ENCODE measurements around the gene HHIPL1. TPM values are rescaled to one million over a fixed set of nuclear protein-coding genes. Genes with fewer than 3 reads are reported as not detected.
"Not testable (repeated sequence)": the region's sequence is repeated elsewhere in the genome, so short reads cannot be mapped to it uniquely, and the experiment has no call there.

The HHIPL1 gene
- total RNA-seq, 4 donors from 2014 or later, result 2.7 to 9.6 (median 3.7) TPM

GRCh38 chr14:99657645-99658155, 12.8 kb downstream of the HHIPL1 start:
- H3K4me1 ChIP-seq, result peaks cover 0 to 25% (median 5%) of the 10 kb centered on the region in 3 donors
- no peak for TF ChIP-seq CTCF (IDR thresholded peaks at IDR 0.05)
- no peak for TF ChIP-seq EP300 (IDR thresholded peaks at IDR 0.05)
- TF ChIP-seq POLR2A (IDR thresholded peaks at IDR 0.05), result no peak
- no peaks in the 10 kb centered on the region for H3K9me3 ChIP-seq
- peaks cover 39% of the 10 kb centered on the region for H3K27me3 ChIP-seq
- ATAC-seq, result no peak
- H3K36me3 ChIP-seq, result peaks cover 0 to 26% of the 10 kb centered on the region in 2 donors
- H3K27ac ChIP-seq, result no peak overlapping the region
- WGBS, 2 donors (ENCODE audit: low coverage in 1 of 2), result 36 to 47% methylated on average over 1 of the region's 1 CpG
- no peak overlapping the region for H3K4me3 ChIP-seq

GRCh38 chr14:99658218-99658845, 13.4 kb downstream of the HHIPL1 start:
- TF ChIP-seq POLR2A (IDR thresholded peaks at IDR 0.05) (no peak), CTCF (IDR thresholded peaks at IDR 0.05) (no peak), POLR2AphosphoS5 (IDR thresholded peaks at IDR 0.05) (no peak), EP300 (IDR thresholded peaks at IDR 0.05) (no peak)
- no peak overlapping the region for H3K4me3 ChIP-seq
- no peak for ATAC-seq
- WGBS, 2 donors (ENCODE audit: low coverage in 1 of 2), result 74% methylated on average over 10 to 15 of the region's 15 CpGs
- H3K4me1 ChIP-seq, result peaks cover 0 to 25% (median 5%) of the 10 kb centered on the region in 3 donors
- no peak overlapping the region for H3K27ac ChIP-seq
- H3K36me3 ChIP-seq, result peaks cover 0 to 30% of the 10 kb centered on the region in 2 donors
- no peaks in the 10 kb centered on the region for H3K9me3 ChIP-seq
- peaks cover 39% of the 10 kb centered on the region for H3K27me3 ChIP-seq

- peak overlapping the region in 1 of 2 donors; percentile 32 for H3K4me3 ChIP-seq
- peaks cover 0 to 40% of the 10 kb centered on the region in 2 donors for H3K36me3 ChIP-seq
- H3K9me3 ChIP-seq, result no peaks in the 10 kb centered on the region
- no peak overlapping the region for H3K27ac ChIP-seq
- peaks cover 0 to 19% (median 5%) of the 10 kb centered on the region in 3 donors for H3K4me1 ChIP-seq
- TF ChIP-seq POLR2AphosphoS5 (IDR thresholded peaks at IDR 0.05) (no peak), POLR2A (IDR thresholded peaks at IDR 0.05) (no peak), CTCF (IDR thresholded peaks at IDR 0.05) (no peak), EP300 (IDR thresholded peaks at IDR 0.05) (no peak)
- H3K27me3 ChIP-seq, result peaks cover 39% of the 10 kb centered on the region
- no peak for ATAC-seq
- whole genome bisulfite sequencing, 2 donors (ENCODE audit: low coverage in 1 of 2), result no CpG with 5 or more reads among the region's 58 CpGs
These were observed 14.4 kb downstream of the HHIPL1 start for GRCh38 chr14:99659333-99659741.

GRCh38 chr14:99660006-99660566, 15.2 kb downstream of the HHIPL1 start:
- Histone ChIP-seq H3K27me3 (peaks cover 39% of the 10 kb centered on the region), H3K4me3 (peak overlapping the region in 1 of 2 donors; percentile 32), H3K4me1 (peaks cover 0 to 15% (median 5%) of the 10 kb centered on the region in 3 donors), H3K36me3 (peaks cover 0 to 48% of the 10 kb centered on the region in 2 donors), H3K9me3 (no peaks in the 10 kb centered on the region), H3K27ac (no peak overlapping the region)
- TF ChIP-seq EP300 (IDR thresholded peaks at IDR 0.05), result no peak
- WGBS, 2 donors (ENCODE audit: low coverage in 1 of 2), result 80 to 96% methylated on average over 1 to 4 of the region's 37 CpGs
- no peak for ATAC-seq

GRCh38 chr14:99660794-99661193, 15.9 kb downstream of the HHIPL1 start:
- TF ChIP-seq EP300 (IDR thresholded peaks at IDR 0.05) (no peak), POLR2A (IDR thresholded peaks at IDR 0.05) (no peak), POLR2AphosphoS5 (IDR thresholded peaks at IDR 0.05) (no peak), CTCF (IDR thresholded peaks at IDR 0.05) (no peak)

GRCh38 chr14:99661206-99661605, 16.3 kb downstream of the HHIPL1 start:
- Histone ChIP-seq H3K4me1 (peaks cover 0 to 15% (median 5%) of the 10 kb centered on the region in 3 donors), H3K36me3 (peaks cover 0 to 50% of the 10 kb centered on the region in 2 donors), H3K27me3 (peaks cover 39% of the 10 kb centered on the region)
- H3K9me3 ChIP-seq, H3K27ac ChIP-seq, H3K4me3 ChIP-seq, ATAC-seq: not testable (repeated sequence)

More at GRCh38 chr14:99660794-99661193, 15.9 kb downstream of the HHIPL1 start:
- Histone ChIP-seq H3K27ac (no peak overlapping the region), H3K4me1 (peaks cover 0 to 15% (median 5%) of the 10 kb centered on the region in 3 donors), H3K27me3 (peaks cover 39% of the 10 kb centered on the region), H3K9me3 (no peaks in the 10 kb centered on the region), H3K36me3 (peaks cover 0 to 50% of the 10 kb centered on the region in 2 donors), H3K4me3 (no peak overlapping the region)
- no peak for ATAC-seq
- whole genome bisulfite sequencing, 2 donors (ENCODE audit: low coverage in 1 of 2), result no CpG with 5 or more reads among the region's 4 CpGs
